GM12873 (cell line): ENCODE measurements around the gene VSIG2.

Source experiments
- CTCF ChIP-seq: IDR thresholded peaks from 2 replicates; pipeline ENCODE4 v1.5.1; 2012; ENCODE audit warnings: low read depth, mild to moderate bottlenecking, moderate library complexity, low read length, control low read depth; ENCODE audit not compliant: insufficient read depth; ENCODE audit errors: missing control alignments

Gene VSIG2

GRCh38 chr11:124776865-124777645 lies 25.0 kb upstream of the VSIG2 start:
- TF ChIP-seq CTCF = no peak

GRCh38 chr11:124769806-124770774 lies 18.0 kb upstream of the VSIG2 start:
- TF ChIP-seq CTCF = no peak

GRCh38 chr11:124768914-124769313 lies 16.9 kb upstream of the VSIG2 start:
- TF ChIP-seq CTCF = no peak

DNA sequence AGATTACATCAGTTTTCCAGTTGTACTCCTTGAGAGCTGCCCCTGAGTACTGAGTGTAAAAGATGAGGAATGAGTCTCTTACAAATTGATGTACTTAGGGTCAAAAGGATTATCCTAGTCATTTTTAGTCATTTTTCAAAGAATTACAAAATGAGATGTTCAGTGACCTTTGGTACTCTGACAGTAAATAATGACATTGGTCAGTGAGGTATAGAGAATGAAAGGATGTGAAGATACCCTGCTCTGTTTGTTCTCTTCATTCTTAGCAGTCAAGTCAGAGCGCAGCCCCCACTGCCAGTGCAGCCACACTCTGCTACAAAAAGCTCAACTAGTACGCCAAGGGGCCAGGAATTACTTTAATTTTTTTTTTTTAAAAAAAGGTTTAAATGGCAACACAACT lies 14.1 kb upstream of the VSIG2 start:
- TF ChIP-seq CTCF = no peak

GRCh38 chr11:124763156-124763947 lies 11.3 kb upstream of the VSIG2 start:
- TF ChIP-seq CTCF = peak; percentile 75

GRCh38 chr11:124762624-124763155 lies 10.6 kb upstream of the VSIG2 start:
- TF ChIP-seq CTCF = no peak
